HG03571 (cell line): ENCODE measurements around the gene CMTM4.
"Not testable (repeated sequence)": the region's sequence is repeated elsewhere in the genome, so short reads cannot be mapped to it uniquely, and the experiment has no call there.

Experiments used
- ATAC-seq: cut with Tn5 transposase; IDR thresholded peaks from one replicate; pipeline ENCODE4 v1.9.1; 2021; ENCODE audit not compliant: unreplicated experiment

CMTM4 gene

DNA sequence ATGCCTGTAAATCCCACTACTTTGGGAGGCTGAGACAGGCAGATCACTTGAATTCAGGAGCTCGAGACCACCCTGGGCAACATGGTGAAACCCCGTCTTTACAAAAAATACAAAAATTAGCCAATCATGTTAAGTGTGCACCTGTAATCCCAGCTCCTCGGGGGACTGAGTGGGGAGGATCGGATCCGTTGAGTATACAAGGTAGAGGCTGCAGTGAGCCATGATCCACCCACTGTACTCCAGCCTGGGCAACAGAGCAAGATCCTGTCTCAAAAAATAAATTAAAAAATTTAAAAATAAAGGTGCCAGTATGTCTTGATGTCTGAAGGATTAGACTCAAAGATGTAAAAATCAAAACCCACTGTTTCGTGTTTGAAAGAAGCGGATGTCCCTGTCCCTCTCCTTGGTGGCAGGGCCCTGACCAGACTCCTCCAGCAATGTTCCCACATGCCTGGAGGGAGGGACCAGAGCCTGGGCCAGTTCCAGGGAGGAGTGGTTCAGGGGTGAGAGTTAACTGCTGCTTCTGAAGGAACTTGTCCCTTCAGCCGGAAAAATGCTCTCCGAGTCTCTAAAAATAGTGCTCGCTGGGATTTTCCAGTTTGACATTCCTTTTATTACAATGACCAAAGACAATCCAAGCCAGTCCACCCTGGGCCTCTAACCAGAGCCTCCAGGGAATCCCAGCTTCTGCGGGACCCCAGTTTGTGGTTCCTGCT is 9.4 kb upstream of the CMTM4 start:
- ATAC-seq: no peak

DNA sequence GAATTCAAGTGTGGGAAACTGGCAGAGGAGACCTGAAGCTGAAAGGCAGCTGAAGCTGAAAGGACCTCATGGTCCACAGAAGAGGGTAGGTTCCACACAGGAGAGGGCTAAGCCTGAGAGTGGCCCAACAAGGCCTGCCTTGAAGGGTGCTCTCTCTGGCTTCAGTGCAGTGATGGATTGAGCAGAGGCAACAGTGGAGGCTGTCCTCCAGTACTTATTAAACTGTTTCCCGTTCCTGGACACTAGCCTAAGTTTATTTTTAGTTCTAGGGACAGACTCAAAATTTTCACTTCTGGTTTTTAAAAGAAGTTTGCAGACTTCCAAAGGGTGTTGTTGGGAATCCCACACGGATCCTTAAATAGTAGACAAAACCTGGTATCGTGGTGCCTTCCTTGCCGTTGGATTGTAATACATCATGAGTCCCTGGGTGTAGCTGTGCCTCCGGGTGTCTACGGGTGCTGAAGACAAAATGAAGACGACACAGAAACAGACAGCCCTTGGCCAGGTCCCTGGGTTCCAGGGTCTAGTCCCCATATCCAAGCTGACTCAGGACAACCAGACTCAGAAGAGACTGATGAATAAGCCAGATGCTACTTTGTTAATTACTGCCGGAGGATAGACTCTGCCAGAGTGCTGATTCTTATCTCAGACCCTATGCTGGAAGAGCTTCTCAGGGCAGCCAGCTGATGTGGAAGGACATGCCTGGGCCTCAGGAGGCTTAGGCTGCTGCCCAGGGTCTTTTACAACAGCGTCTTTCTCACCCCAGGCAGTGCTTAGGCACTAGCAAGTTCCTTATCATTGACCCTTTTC is 7.1 kb upstream of the CMTM4 start:
- no peak for ATAC-seq

DNA sequence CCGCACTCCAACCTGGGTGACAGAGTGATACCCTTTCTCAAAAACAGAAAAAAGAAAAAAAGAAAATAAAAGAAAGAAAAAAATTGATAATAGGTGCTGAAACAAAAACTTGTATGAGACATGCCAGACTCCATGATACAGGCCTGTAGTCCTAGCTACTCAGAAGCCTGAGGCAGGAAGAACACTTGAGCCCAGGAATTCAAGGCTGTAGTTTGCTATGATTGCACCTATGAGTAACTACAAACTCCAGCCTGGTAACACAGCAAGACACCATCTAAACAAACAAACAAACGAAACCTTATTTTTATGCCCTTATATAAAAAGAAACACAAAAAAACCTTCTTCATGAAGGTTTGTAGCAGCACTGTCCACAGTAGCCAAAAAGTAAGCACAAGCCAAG is 5.0 kb upstream of the CMTM4 start:
- no peak for ATAC-seq

DNA sequence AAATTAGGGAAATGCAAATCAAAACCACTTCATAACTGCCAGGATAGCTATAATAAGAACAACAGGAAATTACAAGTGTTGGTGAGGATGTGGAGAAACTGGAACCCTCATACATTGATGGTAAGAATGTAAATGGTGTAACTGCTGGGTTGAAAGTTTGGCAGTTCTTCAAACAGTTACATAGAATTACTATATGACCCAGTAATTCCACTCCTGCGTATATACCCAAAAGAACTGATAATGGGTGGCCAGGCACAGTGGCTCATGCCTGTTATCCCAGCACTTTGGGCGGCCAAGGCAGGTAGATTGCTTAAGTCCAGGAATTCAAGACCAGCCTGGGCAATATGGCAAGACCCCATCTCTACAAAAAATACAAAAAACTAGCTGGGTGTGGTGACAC is 4.5 kb upstream of the CMTM4 start:
- no peak for ATAC-seq

DNA sequence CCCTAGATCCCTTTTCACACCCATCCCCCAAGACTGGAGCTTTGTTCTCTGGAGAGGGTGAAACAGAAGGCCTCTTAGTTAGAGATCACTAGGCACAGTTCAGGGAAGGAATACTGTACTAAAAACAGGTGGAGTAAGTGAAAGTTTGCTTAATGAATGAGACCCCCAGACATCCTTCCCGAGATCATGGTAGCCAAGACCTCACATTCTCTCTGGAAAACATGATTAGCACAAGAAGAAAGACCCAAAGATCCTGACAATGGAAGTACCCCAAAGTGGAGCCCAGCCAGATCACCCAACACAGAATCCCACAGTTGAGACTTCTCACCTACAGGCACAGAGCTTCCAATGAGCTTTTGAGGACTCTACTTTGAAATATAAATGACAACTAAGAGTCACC is 3.4 kb upstream of the CMTM4 start:
- ATAC-seq: no peak

DNA sequence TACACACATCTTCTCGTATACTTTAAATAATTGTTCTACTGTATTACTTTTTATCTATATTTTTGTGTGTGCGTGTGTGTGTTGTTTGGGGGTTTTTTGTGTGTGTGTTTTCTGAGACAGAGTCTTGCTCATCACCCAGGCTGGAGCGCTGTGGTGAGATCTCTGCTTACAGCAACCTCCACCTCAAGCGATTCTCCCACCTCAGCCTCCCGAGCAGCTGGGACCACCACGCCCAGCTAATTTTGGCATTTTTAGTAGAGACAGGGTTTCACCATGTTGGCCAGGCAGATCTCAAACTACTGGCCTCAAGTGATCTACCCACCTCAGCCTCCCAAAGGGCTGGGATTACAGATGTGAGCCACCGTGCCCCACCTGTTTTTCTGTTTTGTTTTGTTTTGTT is 1.5 kb upstream of the CMTM4 start:
- no peak for ATAC-seq

DNA sequence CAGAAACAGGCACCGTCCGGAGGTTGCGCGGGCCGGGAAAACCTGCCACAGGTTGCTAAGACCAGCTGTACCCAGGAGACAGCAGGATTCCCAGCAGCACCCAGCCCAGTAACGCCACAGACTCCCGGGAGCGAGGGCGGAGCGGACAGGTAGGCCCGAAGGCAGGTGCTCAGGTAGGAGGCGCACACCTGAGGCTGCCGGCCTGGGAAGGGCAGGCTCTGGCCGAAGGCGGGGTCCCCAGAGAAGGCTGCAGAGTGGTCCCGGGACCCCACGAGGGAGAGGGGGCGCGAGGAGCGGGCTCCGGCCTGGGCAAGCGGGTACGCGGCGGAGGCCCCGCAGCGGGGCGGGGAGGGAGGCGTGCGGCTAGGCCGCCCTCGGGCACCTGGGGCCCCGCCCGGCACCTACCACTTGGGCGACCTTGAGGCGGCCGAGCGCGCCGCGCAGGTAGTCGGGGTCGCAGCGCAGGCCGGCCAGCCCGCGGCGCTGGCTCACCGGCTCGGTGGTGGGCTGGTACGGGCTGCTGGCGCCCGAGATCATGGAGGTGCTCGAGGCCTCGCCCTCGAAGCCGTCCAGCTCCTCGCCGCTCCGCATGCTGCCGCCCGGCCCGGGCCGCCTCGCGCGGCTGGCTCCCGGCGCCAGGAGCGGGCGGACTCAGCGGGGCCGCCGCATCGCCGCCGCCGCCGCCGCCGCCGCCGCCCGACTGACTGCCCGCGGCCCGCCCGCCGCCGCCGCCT is 441 bp downstream of the CMTM4 start:
- ATAC-seq: no peak

DNA sequence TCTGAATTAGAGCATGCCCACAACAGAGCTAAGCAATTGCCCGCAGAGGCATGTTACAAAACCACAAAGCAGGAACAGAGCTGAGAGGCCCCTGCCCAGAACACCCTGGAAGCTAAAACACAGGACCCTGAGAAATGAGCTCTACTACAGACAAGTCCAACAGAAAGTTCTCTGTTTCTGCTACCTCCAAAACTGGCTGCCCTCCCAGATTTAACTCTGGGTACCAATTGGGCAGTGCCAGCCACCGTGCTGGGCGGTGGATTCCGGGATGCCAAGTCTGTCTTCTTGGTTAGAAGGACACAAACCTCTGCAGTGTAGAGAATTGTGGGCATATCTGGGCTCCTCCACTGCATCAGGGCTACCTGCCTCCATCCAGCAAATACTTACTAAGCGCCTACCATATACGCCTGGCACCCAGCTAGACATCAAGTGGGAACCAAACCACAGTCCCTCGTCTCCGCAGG is 1.0 kb downstream of the CMTM4 start:
- no peak for ATAC-seq

DNA sequence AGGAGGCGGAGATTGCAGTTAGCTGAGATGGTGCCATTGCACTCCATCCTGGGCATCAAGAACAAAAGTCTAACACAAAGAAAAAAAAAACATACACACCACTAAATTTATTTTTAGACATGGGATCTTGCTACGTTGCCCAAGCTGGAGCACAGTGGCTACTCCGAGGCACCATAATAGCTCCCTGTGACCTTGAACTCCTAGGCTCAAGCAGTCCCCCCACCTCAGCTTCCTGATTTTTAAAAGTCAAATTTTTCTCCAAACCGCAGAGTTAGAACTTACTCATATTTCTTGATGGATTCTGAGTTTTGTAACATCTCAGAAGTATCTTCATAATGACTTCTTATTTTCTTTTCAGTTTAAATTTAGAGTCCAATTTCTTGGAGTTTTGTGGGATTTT is 3.4 kb downstream of the CMTM4 start:
- no peak for ATAC-seq

DNA sequence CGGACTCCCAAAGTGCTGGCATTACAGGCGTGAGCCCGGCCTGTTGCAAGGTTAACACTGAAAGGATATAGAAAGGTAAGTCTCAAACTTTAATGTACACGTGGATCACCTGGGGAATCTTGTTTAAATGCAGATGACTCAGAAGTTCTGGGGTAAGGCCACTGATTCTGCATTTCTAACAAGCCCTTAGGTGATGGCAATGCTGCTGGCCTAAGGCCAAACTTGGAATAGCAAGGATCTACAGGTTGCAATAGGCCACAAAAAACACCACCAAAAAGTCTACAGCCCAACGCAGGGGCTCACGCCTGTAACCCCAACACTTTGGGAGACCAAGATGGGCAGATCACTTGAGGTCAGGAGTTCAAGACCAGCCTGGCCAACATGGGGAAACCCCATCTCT is 4.2 kb downstream of the CMTM4 start:
- no peak for ATAC-seq

DNA sequence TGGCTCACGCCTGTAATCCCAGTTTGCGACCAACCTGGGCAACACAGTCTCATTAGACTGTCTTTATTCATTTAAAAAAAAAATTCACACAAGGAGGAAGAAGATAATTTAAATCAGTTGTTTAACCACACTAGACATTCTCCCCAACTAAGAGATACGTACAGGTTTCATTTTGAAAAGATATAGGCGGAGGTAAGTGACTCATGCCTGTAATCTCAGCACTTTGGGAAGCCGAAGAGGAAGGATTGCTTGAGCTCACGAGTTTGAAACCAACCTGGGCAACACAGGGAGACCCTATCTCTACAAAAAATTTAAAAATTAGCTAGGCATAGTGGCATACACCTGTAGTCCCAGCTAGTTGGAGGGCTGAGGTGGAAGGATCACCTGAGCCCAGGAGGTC is 5.3 kb downstream of the CMTM4 start:
- no peak for ATAC-seq

DNA sequence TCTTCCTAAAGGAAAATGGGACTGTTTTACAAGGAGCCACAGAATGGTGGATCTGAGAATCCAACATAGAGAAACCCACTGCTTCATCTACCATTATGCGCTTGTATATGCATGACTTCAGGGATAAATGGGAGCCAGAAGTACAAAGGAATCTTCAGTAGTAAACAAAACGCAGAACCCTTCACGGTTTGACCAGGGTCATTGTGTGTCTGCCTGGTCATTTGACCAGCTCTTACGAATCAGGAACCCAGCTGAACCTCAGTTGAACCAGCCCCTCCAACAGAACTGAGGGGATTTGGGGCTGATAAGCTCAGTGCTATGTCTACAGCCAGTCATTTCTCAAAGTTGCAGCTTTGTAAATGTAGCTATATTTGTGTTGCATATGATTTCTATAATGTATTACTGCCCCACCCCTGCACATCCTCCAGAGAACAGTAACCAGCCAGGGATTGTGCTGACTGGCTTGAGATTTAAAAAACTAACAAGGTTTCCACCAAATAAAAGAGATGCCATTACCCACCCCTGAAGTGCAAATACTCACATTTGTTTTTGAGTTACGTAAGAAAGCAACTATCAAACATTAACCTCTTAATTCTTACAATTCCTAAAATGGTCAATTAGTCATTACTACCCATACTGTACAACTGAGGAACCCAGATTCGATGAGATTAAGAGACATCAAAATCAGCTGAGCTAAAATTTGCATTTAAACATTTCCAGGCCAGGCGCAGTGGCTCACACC is 6.3 kb downstream of the CMTM4 start:
- no peak for ATAC-seq

DNA sequence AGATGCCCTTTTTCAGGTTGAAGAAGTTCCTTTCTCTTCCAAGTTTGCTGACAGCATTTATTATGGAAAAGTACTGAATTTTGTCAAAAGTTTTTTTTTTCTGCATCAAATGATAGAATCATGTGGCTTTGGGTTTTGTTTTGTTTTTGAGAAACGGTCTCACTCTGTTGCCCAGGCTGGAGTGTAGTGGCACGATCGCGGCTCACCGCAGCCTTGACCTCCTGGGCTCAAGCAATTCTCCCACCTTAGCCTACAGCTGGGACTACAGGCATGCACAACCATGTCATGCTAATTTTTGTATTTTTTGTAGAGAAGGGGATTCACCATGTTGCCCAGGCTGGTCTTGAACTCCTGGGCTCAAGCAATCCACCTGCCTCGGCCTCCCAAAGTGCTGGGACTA is 7.3 kb downstream of the CMTM4 start:
- no peak for ATAC-seq

DNA sequence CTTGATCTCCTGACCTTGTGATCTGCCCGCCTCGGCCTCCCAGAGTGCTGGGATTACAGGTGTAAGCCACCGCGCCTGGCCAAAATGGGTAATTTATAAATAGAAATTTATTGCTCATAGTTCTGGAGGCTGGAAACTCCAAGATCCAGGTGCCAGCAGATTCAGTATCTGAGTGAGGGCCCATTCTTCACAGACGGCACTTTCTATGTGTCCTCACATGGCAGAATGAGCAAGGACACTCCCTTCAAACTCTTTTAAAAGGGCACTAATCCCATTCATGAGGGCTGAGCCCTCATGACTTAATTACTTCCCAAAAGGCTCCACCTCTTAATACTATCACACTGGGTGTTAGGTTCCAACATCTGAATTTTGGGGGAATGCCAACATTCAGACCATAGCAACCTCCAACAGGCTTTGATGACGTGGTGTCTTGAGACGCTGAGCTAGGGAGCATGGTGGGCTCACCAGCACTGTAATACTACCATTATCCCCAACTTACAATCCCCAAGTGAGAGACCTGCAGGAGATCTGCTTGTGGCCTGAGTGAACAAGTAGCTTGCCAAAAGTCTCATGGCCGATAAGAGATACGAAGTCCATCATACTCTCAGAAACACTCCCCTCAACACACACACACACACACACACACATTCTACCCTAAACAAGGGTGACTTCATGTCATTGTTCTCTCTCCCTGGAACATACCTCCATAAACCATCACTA is 8.5 kb downstream of the CMTM4 start:
- ATAC-seq: no peak

DNA sequence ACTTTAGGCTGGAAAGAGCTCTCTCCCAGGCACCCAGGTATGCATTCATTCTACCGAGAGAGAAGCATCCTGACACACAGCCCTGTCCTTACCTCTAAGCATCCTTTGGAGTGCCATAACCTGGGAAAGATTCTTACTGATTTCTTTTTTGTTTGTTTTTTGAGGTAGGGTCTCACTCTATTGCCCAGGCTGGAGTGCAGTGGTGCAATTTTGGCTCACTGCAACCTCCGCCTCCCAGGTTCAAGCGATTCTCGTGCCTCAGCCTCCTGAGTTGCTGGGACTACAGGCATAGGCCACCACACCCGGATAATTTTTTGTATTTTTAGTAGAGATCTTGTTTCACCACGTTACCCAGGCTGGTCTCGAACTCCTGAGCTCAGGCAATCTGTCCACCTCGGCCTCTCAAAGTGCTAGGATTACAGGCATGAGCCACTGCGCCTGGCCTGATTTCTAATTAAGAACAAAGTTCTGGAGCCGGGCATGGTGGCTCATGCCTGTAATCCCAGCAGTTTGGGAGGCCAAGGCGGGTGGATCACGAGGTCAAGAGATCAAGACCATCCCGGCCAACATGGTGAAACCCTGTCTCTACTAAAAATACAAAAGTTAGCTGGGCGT is 10.9 kb downstream of the CMTM4 start:
- not testable (repeated sequence) for ATAC-seq

DNA sequence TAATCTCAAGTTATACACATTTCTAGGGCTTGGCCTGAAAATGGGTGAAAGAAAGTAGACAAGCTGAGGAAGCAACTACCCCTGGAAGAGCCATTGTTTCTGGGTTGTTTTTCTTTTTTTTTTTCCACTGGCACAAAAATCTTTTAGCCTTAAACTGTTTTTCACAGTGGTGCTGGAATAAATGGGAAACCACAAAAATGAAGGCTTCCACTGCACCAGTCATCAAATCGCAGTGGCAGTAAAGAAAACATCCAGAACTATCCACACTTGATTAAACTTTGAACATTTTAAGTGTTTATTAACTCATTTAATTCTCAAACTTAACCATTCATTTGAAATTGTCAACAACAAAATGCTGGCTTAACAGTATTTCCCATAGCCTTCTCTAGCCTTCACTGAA is 14.3 kb downstream of the CMTM4 start:
- no peak for ATAC-seq

DNA sequence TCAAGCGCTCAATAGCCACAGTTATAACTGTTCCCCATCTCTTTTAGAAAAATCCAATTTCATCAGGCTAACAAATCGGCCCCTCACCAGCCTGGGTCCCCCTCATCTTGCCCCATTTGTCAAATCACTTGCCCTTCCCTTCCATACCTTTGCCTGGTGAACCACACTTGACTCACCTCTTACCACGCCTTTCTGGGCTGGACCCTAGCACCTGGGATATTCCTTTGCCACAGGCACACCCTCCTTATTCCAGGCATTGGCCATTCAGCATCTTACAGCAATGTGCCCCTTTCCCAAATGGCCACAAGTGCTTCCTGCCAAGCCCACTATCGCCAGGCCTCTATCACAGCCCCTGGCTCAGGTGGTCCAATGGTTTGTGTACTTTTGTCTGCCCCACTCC is 14.9 kb downstream of the CMTM4 start:
- no peak for ATAC-seq

DNA sequence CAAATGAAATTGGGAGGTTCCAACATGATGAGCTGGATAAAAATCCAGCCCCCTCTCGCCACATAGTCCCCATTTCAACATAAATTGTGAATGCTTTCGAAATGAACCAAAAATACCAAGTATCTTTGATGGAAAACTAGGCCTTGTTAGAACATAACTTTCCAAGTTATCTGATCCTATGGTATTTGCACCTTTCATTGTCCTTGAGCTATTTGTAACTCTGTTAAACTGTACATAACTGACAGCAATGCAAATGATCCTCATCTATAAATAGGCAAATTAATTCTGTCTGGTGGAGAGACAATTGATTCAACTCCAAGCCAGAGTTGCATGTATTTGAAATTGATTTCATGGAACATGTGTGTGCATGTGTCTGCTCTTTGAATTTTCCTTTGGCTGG is 18.2 kb downstream of the CMTM4 start:
- ATAC-seq: no peak

DNA sequence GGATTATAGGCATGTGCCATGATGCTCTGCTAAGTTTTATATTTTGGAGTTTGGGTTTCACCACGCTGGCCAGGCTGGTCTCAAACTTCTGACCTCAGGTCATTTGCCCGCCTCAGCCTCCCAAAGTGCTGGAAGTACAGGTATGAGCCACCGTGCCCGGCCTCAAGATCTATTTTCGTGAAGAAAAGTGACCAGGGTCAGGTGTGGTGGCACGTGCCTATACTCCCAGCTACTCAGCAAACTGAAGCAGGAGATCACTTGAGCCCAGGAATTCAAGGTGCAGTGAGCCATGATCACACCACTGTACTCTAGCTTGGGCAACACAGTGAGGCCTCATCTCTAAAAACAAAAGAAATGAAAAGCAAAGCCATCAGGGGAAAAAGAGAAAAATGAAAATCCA is 18.7 kb downstream of the CMTM4 start:
- ATAC-seq: no peak

DNA sequence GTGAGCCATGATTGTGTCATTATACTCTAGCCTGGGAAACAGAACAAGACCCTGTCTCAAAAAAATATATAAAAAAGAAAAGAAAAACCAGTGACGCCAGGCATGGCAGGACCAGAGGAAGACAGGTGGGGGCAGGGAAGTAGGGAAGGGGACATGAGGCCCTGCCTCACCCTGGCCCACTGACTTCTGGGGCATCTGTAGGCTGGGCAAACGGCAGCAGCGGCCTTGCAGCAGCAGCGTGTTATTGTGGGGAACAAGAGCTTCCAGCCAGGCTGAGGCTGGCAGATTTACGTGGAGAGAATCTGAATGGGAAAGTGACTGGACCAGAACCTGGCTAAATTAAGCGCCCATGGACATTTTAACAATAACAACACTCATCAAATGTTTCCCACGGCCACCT is 19.4 kb downstream of the CMTM4 start:
- no peak for ATAC-seq
